OCI-LY7 (cell line): ENCODE measurements around the gene RREB1.

Experiments
- EZH2phosphoT487 ChIP-seq: fragments of 200-600 bp; sonication (generic); IDR thresholded peaks from 2 replicates; pipeline ENCODE4 v1.6.1; 2018; ENCODE audit warnings: low read depth, borderline replicate concordance, mild to moderate bottlenecking, mixed run types, antibody characterized with exemption, low read length, moderate library complexity, mixed read lengths
- TF ChIP-seq, protein P1 (sequence below): fragments of 200-600 bp; sonication (generic); conservative IDR thresholded peaks from 2 replicates; pipeline ENCODE4 v1.5.1; 2014; ENCODE audit warnings: mild to moderate bottlenecking, antibody characterized with exemption, low read length, moderate library complexity, mixed read lengths

DNA sequence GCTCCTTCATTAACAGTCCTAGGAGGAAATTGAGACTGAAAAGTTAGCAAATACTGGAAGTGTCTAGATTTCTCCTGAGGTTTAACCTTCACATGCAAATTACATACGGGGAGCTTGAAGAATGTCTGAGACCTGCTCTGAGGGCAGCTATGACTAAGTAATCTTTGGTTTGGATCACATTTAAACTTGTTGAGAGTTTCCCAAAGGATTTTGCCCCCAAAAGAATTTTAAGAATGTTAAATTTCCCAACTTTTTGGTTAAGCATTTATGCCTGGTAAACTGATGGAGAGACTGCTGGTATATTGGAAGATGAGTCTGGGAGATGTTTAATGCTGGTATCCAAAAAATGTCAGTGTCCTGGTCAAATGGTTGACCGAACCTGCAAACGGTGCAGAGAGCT is 97.0 kb downstream of the RREB1 start:
- TF ChIP-seq, protein P1, sequence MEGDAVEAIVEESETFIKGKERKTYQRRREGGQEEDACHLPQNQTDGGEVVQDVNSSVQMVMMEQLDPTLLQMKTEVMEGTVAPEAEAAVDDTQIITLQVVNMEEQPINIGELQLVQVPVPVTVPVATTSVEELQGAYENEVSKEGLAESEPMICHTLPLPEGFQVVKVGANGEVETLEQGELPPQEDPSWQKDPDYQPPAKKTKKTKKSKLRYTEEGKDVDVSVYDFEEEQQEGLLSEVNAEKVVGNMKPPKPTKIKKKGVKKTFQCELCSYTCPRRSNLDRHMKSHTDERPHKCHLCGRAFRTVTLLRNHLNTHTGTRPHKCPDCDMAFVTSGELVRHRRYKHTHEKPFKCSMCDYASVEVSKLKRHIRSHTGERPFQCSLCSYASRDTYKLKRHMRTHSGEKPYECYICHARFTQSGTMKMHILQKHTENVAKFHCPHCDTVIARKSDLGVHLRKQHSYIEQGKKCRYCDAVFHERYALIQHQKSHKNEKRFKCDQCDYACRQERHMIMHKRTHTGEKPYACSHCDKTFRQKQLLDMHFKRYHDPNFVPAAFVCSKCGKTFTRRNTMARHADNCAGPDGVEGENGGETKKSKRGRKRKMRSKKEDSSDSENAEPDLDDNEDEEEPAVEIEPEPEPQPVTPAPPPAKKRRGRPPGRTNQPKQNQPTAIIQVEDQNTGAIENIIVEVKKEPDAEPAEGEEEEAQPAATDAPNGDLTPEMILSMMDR, result no peak
- no peak for TF ChIP-seq EZH2phosphoT487
